ENCODE results near the gene CER1.
"Not testable (repeated sequence)": the region's sequence is repeated elsewhere in the genome, so short reads cannot be mapped to it uniquely, and the experiment has no call there.

Gene CER1

DNA sequence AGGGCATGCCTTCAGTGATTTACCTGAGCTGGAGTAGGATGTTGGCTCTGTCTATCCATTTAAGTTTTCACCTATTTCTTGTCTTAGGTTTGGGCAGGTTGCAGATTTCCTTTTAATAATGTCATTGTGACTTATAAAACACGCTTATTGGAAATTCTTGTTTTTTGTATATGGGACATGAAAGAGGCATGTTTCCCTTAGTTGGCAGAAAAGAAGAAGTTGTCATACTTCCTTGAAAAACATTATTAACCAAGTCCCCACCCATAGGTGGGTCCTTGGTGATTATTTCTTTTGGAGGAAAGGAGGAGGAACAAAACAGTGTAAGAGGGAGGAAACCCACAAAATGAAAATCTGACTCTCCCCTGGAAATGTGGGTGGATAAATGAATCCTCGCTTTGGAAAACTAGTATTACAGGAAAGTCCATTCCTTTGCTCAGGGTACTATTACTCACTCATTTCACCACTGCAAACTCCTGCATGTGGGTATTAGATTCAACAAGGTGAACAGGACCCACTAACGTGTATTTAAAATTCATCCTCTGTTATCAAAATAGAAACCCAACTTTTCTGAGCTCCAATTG lies 9.3 kb downstream of the CER1 start:
- DNase-seq, result no peak

DNA sequence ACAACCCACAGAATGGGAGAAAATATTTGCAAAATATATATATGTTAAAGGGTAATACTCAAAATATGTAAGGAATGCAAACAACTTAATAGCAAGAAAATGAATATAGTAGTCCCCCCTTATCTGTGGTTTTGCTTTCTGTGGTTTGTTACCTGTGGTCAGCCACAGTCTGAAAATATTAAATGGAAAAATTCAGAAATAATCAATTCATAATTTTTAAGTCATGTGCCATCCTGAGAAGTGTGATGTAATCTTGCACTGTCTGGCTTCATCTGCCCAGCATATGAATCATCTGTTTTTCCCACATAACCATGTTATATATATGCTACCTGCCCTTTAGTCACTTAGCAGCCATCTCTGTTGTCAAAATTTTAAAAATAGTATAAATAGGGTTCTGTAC lies 11.7 kb downstream of the CER1 start:
- no peak for DNase-seq

DNA sequence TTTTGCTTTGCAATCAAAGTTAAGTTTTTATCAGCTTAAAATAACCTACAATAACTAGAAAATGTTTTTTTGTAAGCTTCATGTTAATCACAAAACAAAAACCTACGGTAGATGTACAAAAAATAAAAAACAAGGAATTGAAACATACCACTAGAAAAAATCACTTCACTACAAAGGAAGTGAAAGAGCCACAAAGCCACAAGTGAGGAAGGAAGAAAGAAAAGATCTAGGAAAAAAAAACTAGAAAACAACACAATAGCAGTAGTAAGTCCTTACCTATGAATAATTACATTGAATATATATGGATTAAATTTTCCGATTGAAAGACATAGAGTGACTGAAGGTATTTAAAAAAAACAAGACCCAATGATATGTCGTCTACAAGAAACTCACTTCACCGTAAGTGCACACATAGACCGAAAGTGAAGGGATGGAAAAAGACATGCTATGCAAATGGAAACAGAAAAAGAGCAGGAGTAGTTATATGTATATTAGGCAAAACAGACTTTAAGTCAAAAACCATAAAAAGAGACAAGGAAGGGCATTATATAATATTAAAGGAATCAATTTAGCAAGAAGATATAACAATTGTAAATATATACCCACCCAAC lies 15.9 kb downstream of the CER1 start:
- DNase-seq, result no peak

DNA sequence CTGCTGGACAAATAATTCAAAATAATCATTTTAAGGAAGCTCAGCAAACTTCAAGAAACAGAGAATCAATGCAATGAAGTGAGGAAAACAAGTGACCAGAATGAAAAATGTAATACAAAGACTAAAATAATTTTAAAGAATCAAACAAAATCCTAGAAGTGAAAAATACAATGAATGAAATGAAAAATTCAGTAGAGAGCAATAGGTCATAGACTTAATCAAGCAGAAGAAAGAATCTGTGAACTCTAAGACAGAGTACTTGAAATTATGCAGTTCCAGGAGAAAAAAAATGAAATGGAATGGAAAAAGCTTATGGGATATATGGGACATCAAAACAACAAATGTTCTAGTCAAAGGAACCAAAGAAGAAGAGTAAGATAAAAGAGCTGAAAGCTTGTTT lies 17.5 kb downstream of the CER1 start:
- DNase-seq, result no peak

DNA sequence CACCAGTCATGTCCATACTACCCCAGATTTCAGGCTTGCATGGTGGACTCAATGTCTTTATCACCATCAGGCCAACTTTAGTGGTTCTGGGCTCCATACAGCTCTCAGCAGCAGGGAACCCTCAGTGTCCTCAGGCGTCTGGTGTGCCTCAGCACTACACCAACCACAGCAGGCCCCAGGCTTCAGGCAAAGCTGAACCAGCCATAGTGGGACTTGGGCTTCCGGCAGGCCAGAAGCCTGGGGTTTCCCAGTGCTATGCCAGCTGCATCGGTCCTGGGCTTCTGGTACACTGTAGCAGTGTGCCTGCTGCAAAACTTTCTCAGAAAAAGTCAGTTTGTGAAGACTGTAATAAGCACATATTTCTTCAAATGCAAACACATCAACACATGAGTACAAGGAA lies 18.3 kb downstream of the CER1 start:
- DNase-seq, result no peak

DNA sequence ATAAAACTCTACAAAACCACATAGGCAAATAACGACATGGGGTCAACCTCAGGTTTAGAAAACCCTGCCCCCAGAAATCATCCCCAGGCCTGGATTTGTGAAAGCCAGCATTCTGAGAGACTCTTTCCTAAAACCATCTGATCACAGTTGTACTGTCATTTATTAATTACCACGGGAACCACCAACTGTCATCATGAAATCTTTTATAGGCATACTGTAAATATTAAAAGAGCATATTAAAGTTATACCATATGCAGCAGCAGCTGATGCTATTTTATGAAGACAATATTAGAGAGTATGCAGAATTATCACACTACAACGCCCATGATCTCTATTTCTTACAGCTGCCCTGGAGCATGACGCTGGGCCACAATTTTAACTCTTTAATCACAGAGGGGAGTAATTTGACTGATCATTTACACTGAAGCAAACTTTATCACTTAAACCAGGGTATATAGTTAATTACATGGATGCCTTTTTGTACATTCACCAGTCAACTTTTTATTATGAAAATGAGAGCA lies 20.3 kb downstream of the CER1 start:
- no peak for DNase-seq

DNA sequence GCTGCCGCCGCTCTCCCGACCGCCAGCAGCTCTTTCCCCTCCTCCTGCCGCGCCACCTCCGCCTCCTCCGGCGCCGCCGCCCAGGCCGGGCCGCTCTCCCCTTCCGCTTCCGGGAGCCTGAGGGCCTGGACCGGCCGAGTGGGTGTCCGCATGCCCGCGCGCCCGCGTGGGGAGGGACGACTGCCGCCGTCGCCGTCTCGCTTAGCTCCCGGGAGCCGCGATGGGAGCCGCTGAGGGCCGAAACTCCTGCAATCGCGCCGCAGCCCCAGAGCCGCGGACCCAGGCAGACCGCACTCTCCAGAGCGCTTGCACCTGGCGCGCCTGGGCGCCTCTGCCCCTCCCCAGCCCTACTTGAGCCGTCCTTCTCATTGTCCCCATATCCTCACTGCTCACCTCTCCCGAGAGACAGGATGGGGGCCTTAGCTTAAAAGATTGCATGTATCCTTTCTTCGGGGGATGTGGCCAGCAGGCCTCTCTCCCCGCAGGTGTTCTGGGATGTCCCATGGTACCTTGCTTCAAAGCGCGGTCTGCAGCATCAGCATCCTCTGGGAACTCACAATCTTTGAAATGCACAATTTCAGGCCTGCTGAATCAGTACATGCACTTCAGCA lies 29.2 kb downstream of the CER1 start, which contains the start of gene ZDHHC21:
TSS of gene ZDHHC21 (minus strand) at position 182 of the 611 bp plus-strand sequence. CDS start 19,092 bp downstream, outside the sequence.
- no peak for DNase-seq

DNA sequence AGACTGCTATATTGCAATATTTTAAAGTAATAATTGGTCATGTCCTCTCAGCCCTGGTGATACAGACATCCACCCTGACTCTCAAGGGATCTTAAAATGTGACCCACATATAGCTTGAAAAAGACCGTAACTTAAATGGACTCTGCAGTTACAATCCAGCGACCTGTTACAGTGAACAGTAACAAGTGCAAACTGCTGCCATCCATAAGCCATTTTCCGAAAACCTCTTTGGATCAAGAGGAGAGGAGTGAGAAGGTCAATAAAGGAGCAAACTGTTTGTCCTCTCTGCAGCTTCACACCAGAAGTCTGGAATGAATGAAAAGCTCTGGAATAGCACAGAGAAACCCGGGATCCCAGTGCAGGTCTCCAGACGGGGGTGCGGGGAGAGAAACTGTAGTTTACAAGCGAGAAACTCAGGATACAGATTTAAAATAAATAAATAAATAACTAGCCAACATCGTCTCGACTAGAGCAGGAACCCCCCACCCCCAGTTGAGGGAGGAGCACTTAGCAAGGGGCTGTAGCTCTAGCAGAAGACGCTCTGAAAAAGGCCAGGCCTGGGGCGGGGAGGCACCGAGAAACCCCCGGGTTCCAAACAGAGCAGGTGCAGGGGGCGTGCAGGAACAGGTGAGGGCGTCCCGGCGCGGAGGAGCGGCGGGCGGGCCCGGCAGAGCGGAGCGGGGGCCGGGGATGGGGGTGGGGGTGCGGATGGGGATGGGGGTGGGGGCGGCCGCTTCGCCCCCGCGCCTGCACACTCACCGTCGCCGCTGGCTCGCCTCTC lies 29.9 kb downstream of the CER1 start:
- no peak for DNase-seq

DNA sequence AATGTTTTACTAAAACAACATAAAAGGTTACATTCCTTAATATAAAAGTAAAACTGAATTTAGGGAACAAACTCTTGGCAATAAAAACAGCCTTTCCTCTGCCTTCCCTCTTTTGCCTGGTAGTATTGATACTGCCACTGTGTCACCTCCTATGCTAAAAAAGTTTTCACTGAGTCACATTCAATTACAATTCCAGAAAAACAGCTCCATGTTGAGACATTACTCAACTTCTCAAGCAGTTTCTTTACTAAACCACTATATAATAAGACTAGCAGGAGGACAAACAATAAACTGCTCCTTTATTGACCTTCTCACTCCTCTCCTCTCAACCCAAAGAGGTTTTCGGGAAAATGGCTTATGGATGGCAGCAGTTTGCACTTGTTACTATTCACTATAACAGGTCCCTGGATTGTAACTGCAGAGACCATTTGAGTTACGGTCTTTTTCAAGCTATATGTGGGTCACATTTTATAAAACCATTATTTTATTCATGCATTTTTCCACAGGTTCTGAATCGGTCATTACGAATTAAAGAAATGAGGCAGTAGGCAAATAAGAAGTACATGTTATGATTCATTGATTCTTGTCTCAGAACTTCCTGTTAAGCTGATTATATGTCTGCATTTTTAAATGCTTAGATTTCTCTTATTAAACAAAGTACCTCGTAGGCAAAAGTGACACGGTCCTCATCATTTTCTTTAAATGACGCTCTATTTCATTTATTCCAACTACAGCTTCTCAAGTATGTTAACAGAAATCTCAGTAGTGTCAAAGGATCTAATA lies 31.4 kb downstream of the CER1 start:
- no peak for DNase-seq

DNA sequence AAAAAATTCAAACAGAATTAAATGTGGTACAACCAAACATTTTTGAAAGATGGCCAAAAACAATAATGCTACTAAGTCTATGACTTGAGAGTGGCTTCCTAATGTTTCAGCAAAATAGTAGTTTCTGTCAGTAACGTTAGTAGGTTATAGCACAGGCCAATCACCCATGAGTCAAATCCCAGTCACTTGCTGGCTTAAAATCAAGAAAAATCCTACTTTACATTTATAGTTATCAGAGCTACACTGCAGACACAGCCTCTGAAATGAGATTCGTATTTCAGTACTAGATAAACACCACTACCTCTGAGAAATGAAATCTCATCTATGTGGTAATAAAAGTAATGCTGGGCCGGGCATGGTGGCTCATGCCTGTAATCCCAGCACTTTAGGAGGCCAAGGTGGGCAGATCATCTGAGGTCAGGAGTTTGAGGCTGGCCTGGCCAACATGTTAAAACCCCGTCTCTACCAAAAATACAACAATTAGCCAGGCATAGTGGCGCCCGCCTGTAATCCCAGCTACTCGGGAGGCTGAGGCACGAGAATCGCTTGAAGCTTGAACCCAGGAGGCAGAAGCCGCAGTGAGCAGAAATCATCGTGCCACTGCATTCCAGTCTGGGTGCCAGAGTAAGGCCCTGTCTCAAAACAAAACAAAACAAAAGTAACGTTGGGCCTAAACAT lies 35.4 kb downstream of the CER1 start:
- DNase-seq, result no peak

DNA sequence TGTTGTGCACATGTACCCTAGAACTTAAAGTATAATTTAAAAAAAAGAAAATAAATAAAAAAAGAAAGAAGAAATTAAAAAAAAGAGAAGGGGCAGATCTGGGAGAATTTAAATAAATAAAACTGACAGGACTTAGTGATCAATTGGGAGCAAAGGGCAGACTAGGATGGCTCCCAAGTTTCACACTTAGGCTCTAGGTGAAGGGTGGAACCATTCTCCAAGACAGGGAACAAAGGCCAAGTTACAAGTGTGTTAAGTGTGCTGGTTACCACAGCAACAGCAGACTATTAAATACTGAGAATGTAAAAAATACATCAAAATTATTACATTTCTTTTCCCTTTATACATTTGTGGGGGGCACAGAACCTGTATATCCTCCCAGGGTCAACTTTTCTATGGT lies 36.4 kb downstream of the CER1 start:
- DNase-seq, result no peak

DNA sequence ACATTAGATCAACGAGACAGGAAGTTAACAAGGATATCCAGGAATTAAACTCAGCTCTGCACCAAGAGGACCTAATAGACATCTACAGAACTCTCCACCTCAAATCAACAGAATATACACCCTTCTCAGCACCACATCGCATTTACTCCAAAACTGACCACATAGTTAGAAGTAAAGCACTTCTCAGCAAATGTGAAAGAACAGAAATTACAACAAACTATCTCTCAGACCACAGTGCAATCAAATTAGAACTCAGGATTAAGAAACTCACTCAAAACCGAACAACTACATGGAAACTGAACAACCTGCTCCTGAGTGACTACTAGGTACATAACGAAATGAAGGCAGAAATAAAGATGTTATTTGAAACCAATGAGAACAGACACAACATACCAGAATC lies 39.9 kb downstream of the CER1 start:
- DNase-seq, result not testable (repeated sequence)

DNA sequence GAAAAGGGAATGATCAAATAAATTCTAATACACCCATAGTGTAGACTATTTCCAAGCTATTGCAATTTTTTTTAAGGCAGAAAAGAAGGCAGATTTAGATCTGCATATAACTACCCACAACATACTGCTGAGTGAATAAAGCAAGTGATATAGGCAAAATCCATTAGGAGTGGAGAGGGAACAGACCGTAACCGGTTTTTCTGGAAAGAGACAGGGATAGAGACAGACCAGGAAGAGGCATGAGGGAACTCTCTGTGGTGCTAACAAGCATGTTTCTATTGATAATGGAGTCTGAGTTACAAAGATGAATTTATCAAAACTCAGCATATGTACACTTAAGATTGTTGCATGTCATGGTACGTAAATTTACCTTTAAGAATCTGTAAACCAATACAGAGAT lies 43.8 kb downstream of the CER1 start:
- DNase-seq, result no peak

DNA sequence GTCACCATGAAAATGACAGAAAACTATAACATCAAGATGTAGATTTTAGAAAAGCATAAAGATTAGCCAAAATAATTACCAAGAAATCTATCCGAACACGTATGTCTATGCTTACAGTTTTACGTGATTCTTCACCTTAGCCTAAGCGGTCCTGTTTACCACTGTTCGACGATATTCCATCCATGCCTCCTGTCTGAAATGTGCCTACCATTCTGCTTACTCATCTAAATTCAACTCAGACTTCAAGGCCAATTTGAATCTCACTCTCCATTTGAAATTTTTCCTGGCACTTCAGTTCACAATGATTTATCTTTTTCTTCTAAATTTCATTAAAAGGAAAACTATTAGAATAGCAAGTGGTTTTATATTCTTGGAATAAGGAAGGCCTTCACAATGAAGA lies 44.7 kb downstream of the CER1 start:
- DNase-seq, result no peak

DNA sequence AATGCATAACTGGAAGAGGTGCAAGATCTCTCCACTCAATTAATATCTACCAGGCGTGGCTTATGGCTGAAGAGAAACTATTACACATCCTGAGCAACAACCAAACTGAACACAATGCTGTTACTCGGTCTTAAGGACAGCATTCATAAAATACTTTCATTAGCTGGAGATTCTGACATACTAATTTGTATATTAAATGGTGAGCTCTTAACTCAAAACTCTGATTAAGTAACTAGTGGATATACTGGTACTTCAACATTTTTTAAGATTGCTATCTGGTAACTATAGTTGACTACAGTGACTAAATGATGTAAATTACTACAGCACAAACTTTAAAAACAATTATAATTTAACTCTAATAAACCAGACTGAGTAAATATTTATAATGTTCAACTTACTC lies 45.1 kb downstream of the CER1 start:
- DNase-seq, result no peak

DNA sequence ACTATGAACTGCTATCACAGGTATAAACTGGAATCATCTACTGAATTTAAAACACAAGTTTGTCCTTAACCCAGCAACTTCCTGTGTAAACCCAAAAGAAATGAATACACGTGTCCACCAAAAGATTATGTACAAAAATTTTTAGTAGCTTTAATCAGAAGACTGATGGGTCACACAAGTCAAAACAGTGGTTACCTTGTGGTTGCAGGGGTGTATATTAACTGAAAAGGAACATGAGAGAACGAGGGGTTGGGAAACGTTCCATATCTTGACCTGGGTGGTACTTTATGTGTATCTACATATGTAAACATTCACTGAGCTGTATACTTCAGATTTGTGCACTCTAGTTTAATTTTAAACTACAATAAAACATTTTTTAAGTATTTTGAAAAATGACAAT lies 47.9 kb downstream of the CER1 start:
- DNase-seq, result no peak

DNA sequence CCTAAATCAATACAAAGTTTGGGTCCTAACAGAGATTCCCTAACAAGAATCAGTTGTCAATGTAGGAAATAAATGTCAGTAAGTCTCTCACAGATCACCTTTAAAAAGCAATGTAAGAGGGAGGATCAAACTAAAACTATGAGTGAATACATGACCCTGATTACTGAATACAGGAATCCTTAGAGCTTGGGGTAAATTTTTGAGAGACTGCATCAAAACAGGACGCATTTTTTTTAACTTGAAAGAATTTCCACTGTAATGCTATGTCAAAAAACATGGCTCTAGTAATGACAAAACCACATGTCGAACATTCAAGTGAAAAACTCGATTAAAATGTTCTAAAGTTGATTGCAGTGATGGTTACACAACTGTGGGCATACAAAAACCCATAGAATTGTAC lies 51.2 kb downstream of the CER1 start:
- no peak for DNase-seq

DNA sequence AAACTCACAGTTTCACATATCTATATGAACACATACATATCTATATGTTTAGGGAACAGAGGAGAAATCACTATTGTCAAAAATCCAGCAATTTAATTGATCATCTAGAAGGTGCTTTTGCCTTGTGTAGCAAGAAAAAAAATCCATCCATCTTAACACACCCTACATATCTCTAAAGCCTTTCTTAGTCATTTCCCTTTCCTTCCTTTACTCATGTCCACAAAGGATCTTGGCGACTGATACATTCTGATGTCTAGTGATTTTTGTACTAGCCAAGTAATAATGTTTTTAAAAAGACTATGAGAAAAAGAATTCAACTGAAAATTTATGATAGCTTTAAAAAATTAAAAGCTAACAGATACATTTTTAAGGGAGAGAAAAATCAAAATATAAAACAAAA lies 51.8 kb downstream of the CER1 start:
- no peak for DNase-seq

Data from NCI-H187 treated with DMSO at 0.1 percent for 48 hours (cell line).